GM04504 (cell line): ENCODE results near the gene KLF12.

Source experiments
- DNase-seq: peaks from one replicate; pipeline ENCODE4 v3.0.0-alpha.2; 2012; ENCODE audit warnings: low read depth

The KLF12 gene

GRCh38 chr13:74134221-74134776, at the start of gene KLF12:
TSS of gene KLF12 (minus strand) at chr13:74134404.
- DNase-seq = peak; percentile 85

- DNase-seq = no peak
These were observed 48.3 kb upstream of the KLF12 start for GRCh38 chr13:74182491-74182890.

- DNase-seq = no peak
These were observed 40.6 kb upstream of the KLF12 start for GRCh38 chr13:74174810-74175209.

- no peak for DNase-seq
These were observed 39.6 kb upstream of the KLF12 start for GRCh38 chr13:74173822-74174221.

GRCh38 chr13:74171641-74172040, 37.4 kb upstream of the KLF12 start:
- DNase-seq = no peak

- DNase-seq = no peak
These were observed 35.5 kb upstream of the KLF12 start for GRCh38 chr13:74169676-74170075.

- DNase-seq = no peak
These were observed 34.1 kb upstream of the KLF12 start for GRCh38 chr13:74168263-74168675.

- DNase-seq = no peak
These were observed 32.2 kb upstream of the KLF12 start for GRCh38 chr13:74166261-74167004.

- no peak for DNase-seq
These were observed 28.6 kb upstream of the KLF12 start for GRCh38 chr13:74162782-74163181.

GRCh38 chr13:74162135-74162534, 27.9 kb upstream of the KLF12 start:
- DNase-seq = no peak

- DNase-seq = no peak
These were observed 24.6 kb upstream of the KLF12 start for GRCh38 chr13:74158571-74159352.

GRCh38 chr13:74158028-74158427, 23.8 kb upstream of the KLF12 start:
- DNase-seq = no peak

- no peak for DNase-seq
These were observed 20.8 kb upstream of the KLF12 start for GRCh38 chr13:74154981-74155380.

- no peak for DNase-seq
These were observed 19.1 kb upstream of the KLF12 start for GRCh38 chr13:74153316-74153715.

- no peak for DNase-seq
These were observed 17.7 kb upstream of the KLF12 start for GRCh38 chr13:74151859-74152258.

GRCh38 chr13:74148352-74148751, 14.1 kb upstream of the KLF12 start:
- DNase-seq = no peak

GRCh38 chr13:74145249-74145975, 11.2 kb upstream of the KLF12 start:
- DNase-seq = peak; percentile 14

- DNase-seq = no peak
These were observed 10.1 kb upstream of the KLF12 start for GRCh38 chr13:74144269-74144668.

- DNase-seq = no peak
These were observed 8.1 kb upstream of the KLF12 start for GRCh38 chr13:74142257-74142656.

- no peak for DNase-seq
These were observed 4.0 kb upstream of the KLF12 start for GRCh38 chr13:74138241-74138640.

- DNase-seq = peak; percentile 32
These were observed 2.0 kb upstream of the KLF12 start for GRCh38 chr13:74136084-74136658.
